Stimulated activated naive CD8-positive, alpha-beta T cell treated with anti-CD3 and anti-CD28 coated beads, Interleukin-15, Interleukin-2, amounts not matched to agents 100 ng/mL and 50 ng/mL, for 24 hours (primary cell): ENCODE results near the gene SLC24A2.

ENCODE experiments used
- H3K27ac Mint-ChIP-seq: one replicate; pipeline ENCODE4 v1.8.0; 2021; ENCODE audit warnings: mild to moderate bottlenecking, mixed read lengths
- H3K27me3 Mint-ChIP-seq: one replicate; pipeline ENCODE4 v1.8.0; 2021; ENCODE audit warnings: mixed read lengths
- H3K36me3 Mint-ChIP-seq: one replicate; pipeline ENCODE4 v1.8.0; 2021; ENCODE audit warnings: low read depth, mixed read lengths
- H3K4me1 Mint-ChIP-seq: one replicate; pipeline ENCODE4 v1.8.0; 2021; ENCODE audit warnings: low read depth, mixed read lengths
- H3K4me3 Mint-ChIP-seq: one replicate; pipeline ENCODE4 v1.8.0; 2021; ENCODE audit warnings: mild to moderate bottlenecking, mixed read lengths
- H3K9me3 Mint-ChIP-seq: one replicate; pipeline ENCODE4 v1.8.0; 2021; ENCODE audit warnings: mixed read lengths

Gene SLC24A2

GRCh38 chr9:19783500-19783899 is 5.3 kb downstream of the SLC24A2 start:
- Mint-ChIP-seq H3K36me3 (no peaks in the 10 kb centered on the region), H3K4me1 (no peaks in the 10 kb centered on the region)

GRCh38 chr9:19782005-19782404 is 6.8 kb downstream of the SLC24A2 start:
- H3K36me3 Mint-ChIP-seq = no peaks in the 10 kb centered on the region
- H3K27ac Mint-ChIP-seq = no peak overlapping the region
- H3K9me3 Mint-ChIP-seq = no peaks in the 10 kb centered on the region
- no peaks in the 10 kb centered on the region for H3K4me1 Mint-ChIP-seq
- H3K27me3 Mint-ChIP-seq = peaks cover 28% of the 10 kb centered on the region
- no peak overlapping the region for H3K4me3 Mint-ChIP-seq

More at GRCh38 chr9:19783500-19783899, 5.3 kb downstream of the SLC24A2 start:
- Mint-ChIP-seq H3K27me3 (peaks cover 39% of the 10 kb centered on the region), H3K9me3 (no peaks in the 10 kb centered on the region), H3K27ac (no peak overlapping the region), H3K4me3 (no peak overlapping the region)

- Mint-ChIP-seq H3K4me3 (no peak overlapping the region), H3K27ac (no peak overlapping the region), H3K36me3 (no peaks in the 10 kb centered on the region), H3K27me3 (peaks cover 21% of the 10 kb centered on the region), H3K4me1 (no peaks in the 10 kb centered on the region), H3K9me3 (no peaks in the 10 kb centered on the region)
Measured at GRCh38 chr9:19781240-19781639, 7.6 kb downstream of the SLC24A2 start.

GRCh38 chr9:19771446-19771845 is 17.4 kb downstream of the SLC24A2 start:
- Mint-ChIP-seq H3K27me3 (peaks cover 4% of the 10 kb centered on the region), H3K4me3 (no peak overlapping the region), H3K27ac (no peak overlapping the region), H3K4me1 (no peaks in the 10 kb centered on the region), H3K36me3 (no peaks in the 10 kb centered on the region), H3K9me3 (no peaks in the 10 kb centered on the region)

- Mint-ChIP-seq H3K27ac (no peak overlapping the region), H3K27me3 (peaks cover 4% of the 10 kb centered on the region), H3K9me3 (peaks cover 4% of the 10 kb centered on the region), H3K36me3 (no peaks in the 10 kb centered on the region), H3K4me1 (no peaks in the 10 kb centered on the region), H3K4me3 (no peak overlapping the region)
Measured at GRCh38 chr9:19770973-19771372, 17.9 kb downstream of the SLC24A2 start.

- Mint-ChIP-seq H3K9me3 (peaks cover 17% of the 10 kb centered on the region), H3K4me1 (no peaks in the 10 kb centered on the region), H3K27ac (no peak overlapping the region), H3K4me3 (no peak overlapping the region), H3K36me3 (no peaks in the 10 kb centered on the region), H3K27me3 (peaks cover 4% of the 10 kb centered on the region)
Measured at GRCh38 chr9:19769213-19769612, 19.6 kb downstream of the SLC24A2 start.

GRCh38 chr9:19768798-19769197 is 20.0 kb downstream of the SLC24A2 start:
- Mint-ChIP-seq H3K4me1 (no peaks in the 10 kb centered on the region), H3K27me3 (peaks cover under 1% of the 10 kb centered on the region), H3K9me3 (peaks cover 20% of the 10 kb centered on the region), H3K4me3 (no peak overlapping the region), H3K27ac (no peak overlapping the region), H3K36me3 (no peaks in the 10 kb centered on the region)

GRCh38 chr9:19759066-19759465 is 29.8 kb downstream of the SLC24A2 start:
- Mint-ChIP-seq H3K4me3 (no peak overlapping the region), H3K27ac (no peak overlapping the region), H3K27me3 (peaks cover 5% of the 10 kb centered on the region), H3K36me3 (no peaks in the 10 kb centered on the region), H3K9me3 (peaks cover 1% of the 10 kb centered on the region), H3K4me1 (no peaks in the 10 kb centered on the region)

GRCh38 chr9:19757745-19758144 is 31.1 kb downstream of the SLC24A2 start:
- Mint-ChIP-seq H3K27me3 (peaks cover 5% of the 10 kb centered on the region), H3K36me3 (no peaks in the 10 kb centered on the region), H3K9me3 (no peaks in the 10 kb centered on the region), H3K27ac (no peak overlapping the region), H3K4me3 (no peak overlapping the region), H3K4me1 (no peaks in the 10 kb centered on the region)

GRCh38 chr9:19754921-19755320 is 33.9 kb downstream of the SLC24A2 start:
- Mint-ChIP-seq H3K4me1 (no peaks in the 10 kb centered on the region), H3K9me3 (no peaks in the 10 kb centered on the region), H3K27ac (no peak overlapping the region), H3K4me3 (no peak overlapping the region), H3K27me3 (peaks cover 9% of the 10 kb centered on the region), H3K36me3 (no peaks in the 10 kb centered on the region)

- Mint-ChIP-seq H3K9me3 (no peaks in the 10 kb centered on the region), H3K4me1 (peaks cover 3% of the 10 kb centered on the region), H3K36me3 (no peaks in the 10 kb centered on the region), H3K4me3 (no peak overlapping the region), H3K27ac (no peak overlapping the region), H3K27me3 (peaks cover 5% of the 10 kb centered on the region)
Measured at GRCh38 chr9:19748278-19749126, 40.3 kb downstream of the SLC24A2 start.

- Mint-ChIP-seq H3K4me3 (no peak overlapping the region), H3K36me3 (no peaks in the 10 kb centered on the region), H3K4me1 (peaks cover 3% of the 10 kb centered on the region), H3K9me3 (no peaks in the 10 kb centered on the region), H3K27ac (no peak overlapping the region), H3K27me3 (no peaks in the 10 kb centered on the region)
Measured at GRCh38 chr9:19746223-19746622, 42.6 kb downstream of the SLC24A2 start.

GRCh38 chr9:19741178-19741577 is 47.7 kb downstream of the SLC24A2 start:
- H3K27me3 Mint-ChIP-seq = peaks cover 5% of the 10 kb centered on the region
- no peaks in the 10 kb centered on the region for H3K9me3 Mint-ChIP-seq
- H3K27ac Mint-ChIP-seq = no peak overlapping the region
- no peaks in the 10 kb centered on the region for H3K36me3 Mint-ChIP-seq
- no peaks in the 10 kb centered on the region for H3K4me1 Mint-ChIP-seq
- no peak overlapping the region for H3K4me3 Mint-ChIP-seq
